ENCODE results near the gene PDE3B. TPM values are rescaled to one million over a fixed set of nuclear protein-coding genes. Genes with fewer than 3 reads are reported as not detected.

PDE3B gene
- total and polyA plus RNA-seq, 2 of the 8 experiments (the other 6 are each of a cell fraction or from before 2014, with no cell fraction given), result 2.7 to 10.9 TPM

- Histone ChIP-seq H3K4me3 (ENCODE audit: extremely low read depth in 1 of 4, insufficient read depth in 2 of 4, low read depth in 3 of 4, low read length in 4 of 4) (no peak overlapping the region), H3K36me3 (ENCODE audit: control insufficient read depth in 2 of 4, insufficient read depth in 4 of 4, low read length in 3 of 4) (no peaks in the 10 kb centered on the region), H2BK12ac (ENCODE audit: low read depth, low read length) (no peak overlapping the region), H3K79me1 (ENCODE audit: low read depth, low read length) (no peaks in the 10 kb centered on the region), H2BK5ac (ENCODE audit: low read depth, low read length) (no peak overlapping the region), H3K56ac (replicated peaks; ENCODE audit: insufficient read length, low read depth, low read length) (no peak overlapping the region), H2BK15ac (ENCODE audit: low read length) (no peak overlapping the region), H3K23me2 (ENCODE audit: low read depth, low read length) (peaks cover 3% of the 10 kb centered on the region; the same call in 1 of the 2 replicates), H3K79me2 (ENCODE audit: control insufficient read depth in 1 of 2, insufficient read depth in 2 of 2, low read length in 2 of 2) (no peaks in the 10 kb centered on the region), H4K5ac (ENCODE audit: insufficient read length, low read depth, low read length) (no peak overlapping the region), H3K27ac (ENCODE audit: low read depth, low read length) (no peak overlapping the region), H2AFZ (ENCODE audit: low read length) (no peak overlapping the region), H4K20me1 (replicated peaks in 1 of 2; ENCODE audit: control insufficient read depth in 1 of 2, insufficient read depth in 2 of 2, low read length in 2 of 2) (peaks cover 0 to 2% of the 10 kb centered on the region in 2 experiments), H4K91ac (replicated peaks; ENCODE audit: insufficient read length, low read length) (no peak overlapping the region), H3K14ac (ENCODE audit: insufficient read length) (no peak overlapping the region), H2AK5ac (ENCODE audit: low read depth, low read length) (no peak overlapping the region), H3K9ac (replicated peaks in 1 of 4; ENCODE audit: extremely low read depth in 1 of 4, low read depth in 3 of 4, low read length in 3 of 4) (no peak overlapping the region), H4K8ac (ENCODE audit: extremely low read depth, insufficient read depth, low read length) (no peak overlapping the region), H3K4me1 (replicated peaks in 1 of 4; ENCODE audit: control insufficient read depth in 3 of 4, insufficient read depth in 4 of 4, low read length in 3 of 4) (no peaks in the 10 kb centered on the region), H3K18ac (ENCODE audit: extremely low read depth, low read length) (no peak overlapping the region), H3K4ac (replicated peaks; ENCODE audit: insufficient read length, low read depth, low read length) (no peak overlapping the region), H3K4me2 (ENCODE audit: insufficient read depth in 1 of 2, low read depth in 2 of 2, low read length in 2 of 2) (no peak overlapping the region), H2BK120ac (replicated peaks; ENCODE audit: low read depth, low read length) (no peak overlapping the region), H3K9me3 (ENCODE audit: insufficient read depth in 2 of 2, low read depth in 1 of 2, low read length in 1 of 2) (no peaks in the 10 kb centered on the region), H3K27me3 (replicated peaks in 1 of 4; ENCODE audit: control insufficient read depth in 3 of 4, extremely low read depth in 1 of 4, insufficient read depth in 3 of 4, low read length in 3 of 4) (no peaks in the 10 kb centered on the region), H2BK20ac (ENCODE audit: low read length) (no peak overlapping the region), H3K23ac (ENCODE audit: insufficient read length) (no peak overlapping the region)
- CTCF ChIA-PET (ENCODE audit: partially characterized antibody), result interaction anchor here (1.5 to 3.3 kb wide), 3 partner anchors 10 to 143 kb away, joined by 5 to 13 read pairs (median 6); no protein-coding TSS in a partner anchor
- DNase-seq (ENCODE audit: low read depth in 1 of 2, low spot score in 2 of 2) (no peak), FAIRE-seq (no peak)
- TF ChIP-seq SIN3A (conservative IDR thresholded peaks at IDR 0.05 in 1 of 2, IDR thresholded peaks at IDR 0.05 in 1 of 2; ENCODE audit: low read depth in 1 of 2, low read length in 2 of 2), result no peak
- POLR2A ChIA-PET (ENCODE audit: partially characterized antibody), result interaction anchor here (0.6 kb wide), 1 partner anchor 1887 kb away, joined by 3 read pairs; no protein-coding TSS in a partner anchor
- 95% methylated on average over 1 of the region's 1 CpG; no CpG with 5 or more reads in 1 of the 2 experiments for WGBS, 2 experiments (ENCODE audit: extremely low coverage in 1 of 2, insufficient coverage in 1 of 2, insufficient read length in 1 of 2, insufficient replicate concordance in 2 of 2, low coverage in 1 of 2, low lambda C conversion rate in 2 of 2, missing lambda C conversion rate in 1 of 2)
Measured at GRCh38 chr11:14764179-14764578, 120.6 kb downstream of the PDE3B start.

Measured in H1 (cell line).